Natural killer cell (primary cell): ENCODE measurements around the gene ABR. TPM values are rescaled to one million over a fixed set of nuclear protein-coding genes. Genes with fewer than 3 reads are reported as not detected.

Source experiments
- ATAC-seq, 3 donors: fragments of 150-1000 bp in 2 of 3; fragments of 200-7000 bp in 1 of 3; cut with Tn5 transposase; 1 replicate in 1 of 3; 2 replicates in 2 of 3; pipeline ENCODE4 v1.10.0; 2021; ENCODE audit warnings: mild to moderate bottlenecking in 2 of 3, moderate library complexity in 2 of 3
- DNase-seq, 2 donors: peaks; one replicate each; pipeline versions ENCODE4 v3.0.0 to v3.0.0-alpha.2; 2013 to 2021; ENCODE audit warnings: mixed read lengths in 1 of 2
- H3K27ac ChIP-seq: one replicate; pipeline ENCODE4 v1.5.1; 2013; ENCODE audit warnings: mild to moderate bottlenecking, low read length
- H3K27me3 ChIP-seq: one replicate; pipeline ENCODE4 v1.6.1; 2013; ENCODE audit warnings: low read length; ENCODE audit not compliant: control insufficient read depth, insufficient read depth
- H3K36me3 ChIP-seq: one replicate; pipeline ENCODE4 v1.6.1; 2013; ENCODE audit warnings: low read length; ENCODE audit not compliant: control insufficient read depth, insufficient read depth
- H3K4me1 ChIP-seq: one replicate; pipeline ENCODE4 v1.6.1; 2013; ENCODE audit warnings: low read length; ENCODE audit not compliant: control insufficient read depth, insufficient read depth
- H3K4me3 ChIP-seq: one replicate; pipeline ENCODE4 v1.5.1; 2013; ENCODE audit warnings: low read length
- H3K9me3 ChIP-seq: one replicate; pipeline ENCODE4 v1.6.1; 2013; ENCODE audit warnings: low read length; ENCODE audit not compliant: control insufficient read depth, insufficient read depth
- H3K27ac Mint-ChIP-seq, 2 donors: one replicate each; pipeline ENCODE4 v1.8.0; 2022; ENCODE audit warnings: mild to moderate bottlenecking in 2 of 2, mixed read lengths in 2 of 2, moderate library complexity in 1 of 2
- H3K27me3 Mint-ChIP-seq, 2 donors: one replicate each; pipeline ENCODE4 v1.8.0; 2022; ENCODE audit warnings: low read depth in 2 of 2, mixed read lengths in 2 of 2
- H3K36me3 Mint-ChIP-seq: one replicate; pipeline ENCODE4 v1.8.0; 2022; ENCODE audit warnings: mixed read lengths
- H3K4me1 Mint-ChIP-seq, 2 donors: one replicate each; pipeline ENCODE4 v1.8.0; 2022; ENCODE audit warnings: mixed read lengths in 2 of 2
- H3K4me3 Mint-ChIP-seq: one replicate; pipeline ENCODE4 v1.8.0; 2022; ENCODE audit warnings: mild to moderate bottlenecking, moderate library complexity, mixed read lengths
- H3K9me3 Mint-ChIP-seq, 2 donors: one replicate each; pipeline ENCODE4 v1.8.0; 2022; ENCODE audit warnings: mixed read lengths in 2 of 2
- CTCF ChIP-seq: fragments of 200-600 bp; IDR thresholded peaks from one replicate; pipeline ENCODE4 v1.8.0; 2022; ENCODE audit warnings: antibody characterized with exemption
- WGBS: methylation state at CpG from one replicate; pipeline ENCODE4 v1.1.7; 2013; ENCODE audit warnings: missing lambda C conversion rate; ENCODE audit not compliant: insufficient coverage; 5-methylcytosine and 5-hydroxymethylcytosine counted together
- intact Hi-C: fragments of 100-400 bp; cut with micrococcal nuclease; formaldehyde crosslinking; loops from one replicate; pipeline ENCODE4 v1.14.2; 2022
- total RNA-seq, 4 donors: library from RNA; stranded (reverse); fragments of 120-200 nt in 1 of 4; gene quantifications; one replicate each; pipeline versions ENCODE4 v1.2.3 to v1.2.4, GENCODE V29; 2013 to 2022

Gene ABR
- total RNA-seq, 3 donors from 2014 or later (not counting 1 experiment from before 2014, with no cell fraction given) = 155 to 215 (median 163) TPM

GRCh38 chr17:1073241-1073962 is 106.4 kb downstream of the ABR start:
- Histone ChIP-seq H3K36me3 (peaks cover 53% of the 10 kb centered on the region), H3K27ac (no peak overlapping the region), H3K9me3 (no peaks in the 10 kb centered on the region), H3K4me1 (no peaks in the 10 kb centered on the region), H3K4me3 (no peak overlapping the region), H3K27me3 (no peaks in the 10 kb centered on the region)
- no peaks in the 10 kb centered on the region for H3K9me3 Mint-ChIP-seq
- ATAC-seq = no peak
- no peaks in the 10 kb centered on the region for H3K27me3 Mint-ChIP-seq
- 96% methylated on average over 25 of the region's 25 CpGs for WGBS
- H3K4me3 Mint-ChIP-seq = no peak overlapping the region
- H3K27ac Mint-ChIP-seq = no peak overlapping the region
- intact Hi-C loops = no loop called here
- H3K4me1 Mint-ChIP-seq = peaks cover 4 to 7% of the 10 kb centered on the region in 2 donors
- DNase-seq = no peak
- H3K36me3 Mint-ChIP-seq = no peaks in the 10 kb centered on the region
- TF ChIP-seq CTCF = no peak

GRCh38 chr17:1072551-1072961 is 107.2 kb downstream of the ABR start:
- no peaks in the 10 kb centered on the region for H3K27me3 Mint-ChIP-seq
- H3K4me1 Mint-ChIP-seq = peaks cover 3 to 4% of the 10 kb centered on the region in 2 donors
- H3K9me3 Mint-ChIP-seq = no peaks in the 10 kb centered on the region
- no peaks in the 10 kb centered on the region for H3K27me3 ChIP-seq
- no peaks in the 10 kb centered on the region for H3K36me3 Mint-ChIP-seq
- intact Hi-C loops = no loop called here
- no peak for TF ChIP-seq CTCF
- no peak overlapping the region for H3K4me3 ChIP-seq
- 94% methylated on average over 20 of the region's 20 CpGs for WGBS
- H3K4me1 ChIP-seq = no peaks in the 10 kb centered on the region
- H3K36me3 ChIP-seq = peaks cover 52% of the 10 kb centered on the region
- H3K4me3 Mint-ChIP-seq = no peak overlapping the region
- ATAC-seq (no peak), DNase-seq (no peak)
- peak overlapping the region in 1 of 2 donors; percentile 23 for H3K27ac Mint-ChIP-seq
- H3K9me3 ChIP-seq = no peaks in the 10 kb centered on the region
- H3K27ac ChIP-seq = no peak overlapping the region

- no peak overlapping the region for H3K27ac ChIP-seq
- no peak overlapping the region for H3K27ac Mint-ChIP-seq
- H3K4me1 Mint-ChIP-seq = peaks cover 0 to 3% of the 10 kb centered on the region in 2 donors
- no peaks in the 10 kb centered on the region for H3K4me1 ChIP-seq
- no peak for TF ChIP-seq CTCF
- no peaks in the 10 kb centered on the region for H3K9me3 ChIP-seq
- WGBS = 98% methylated on average over 29 of the region's 29 CpGs
- DNase-seq (no peak), ATAC-seq (no peak)
- intact Hi-C loops = no loop called here
- H3K4me3 Mint-ChIP-seq = no peak overlapping the region
- H3K27me3 ChIP-seq = no peaks in the 10 kb centered on the region
- H3K36me3 Mint-ChIP-seq = peaks cover 5% of the 10 kb centered on the region
- H3K27me3 Mint-ChIP-seq = no peaks in the 10 kb centered on the region
- H3K4me3 ChIP-seq = no peak overlapping the region
- peaks cover 53% of the 10 kb centered on the region for H3K36me3 ChIP-seq
- H3K9me3 Mint-ChIP-seq = peaks cover 0 to 1% of the 10 kb centered on the region in 2 donors
These were observed 108.5 kb downstream of the ABR start for GRCh38 chr17:1071103-1071825.
